ENCODE measurements around the gene CLDN15.

DNA sequence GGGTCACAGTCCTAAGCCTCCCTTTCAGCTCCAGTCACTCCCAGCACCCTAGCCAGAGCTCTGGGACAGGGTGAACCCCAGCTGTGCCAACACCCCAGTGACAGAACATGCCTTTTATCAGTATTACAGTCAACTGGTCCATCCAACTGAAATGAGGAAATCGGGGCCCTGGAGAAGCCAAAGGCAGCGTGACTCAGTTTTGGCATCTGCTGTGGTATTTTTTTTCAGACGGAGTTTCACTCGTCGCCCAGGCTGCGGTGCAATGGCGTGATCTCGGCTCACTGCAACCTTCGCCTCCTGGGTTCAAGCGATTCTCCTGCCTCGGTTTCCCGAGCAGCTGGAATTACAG lies 3.4 kb upstream of the CLDN15 start:
- no peak for TF ChIP-seq EZH2 (IDR thresholded peaks at IDR 0.05; ENCODE audit: borderline replicate concordance, insufficient read depth, low read depth, low read length, poor library complexity, severe bottlenecking)
- TF ChIP-seq, protein P1, sequence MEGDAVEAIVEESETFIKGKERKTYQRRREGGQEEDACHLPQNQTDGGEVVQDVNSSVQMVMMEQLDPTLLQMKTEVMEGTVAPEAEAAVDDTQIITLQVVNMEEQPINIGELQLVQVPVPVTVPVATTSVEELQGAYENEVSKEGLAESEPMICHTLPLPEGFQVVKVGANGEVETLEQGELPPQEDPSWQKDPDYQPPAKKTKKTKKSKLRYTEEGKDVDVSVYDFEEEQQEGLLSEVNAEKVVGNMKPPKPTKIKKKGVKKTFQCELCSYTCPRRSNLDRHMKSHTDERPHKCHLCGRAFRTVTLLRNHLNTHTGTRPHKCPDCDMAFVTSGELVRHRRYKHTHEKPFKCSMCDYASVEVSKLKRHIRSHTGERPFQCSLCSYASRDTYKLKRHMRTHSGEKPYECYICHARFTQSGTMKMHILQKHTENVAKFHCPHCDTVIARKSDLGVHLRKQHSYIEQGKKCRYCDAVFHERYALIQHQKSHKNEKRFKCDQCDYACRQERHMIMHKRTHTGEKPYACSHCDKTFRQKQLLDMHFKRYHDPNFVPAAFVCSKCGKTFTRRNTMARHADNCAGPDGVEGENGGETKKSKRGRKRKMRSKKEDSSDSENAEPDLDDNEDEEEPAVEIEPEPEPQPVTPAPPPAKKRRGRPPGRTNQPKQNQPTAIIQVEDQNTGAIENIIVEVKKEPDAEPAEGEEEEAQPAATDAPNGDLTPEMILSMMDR (IDR thresholded peaks at IDR 0.05) = no peak

Data from B cell (primary cell).